HuH-7 (cell line): ENCODE data around the gene DDAH1.

Experiments used
- DNase-seq: peaks from one replicate; pipeline ENCODE4 v3.0.0; 2011; ENCODE audit warnings: low spot score

The DDAH1 gene

DNA sequence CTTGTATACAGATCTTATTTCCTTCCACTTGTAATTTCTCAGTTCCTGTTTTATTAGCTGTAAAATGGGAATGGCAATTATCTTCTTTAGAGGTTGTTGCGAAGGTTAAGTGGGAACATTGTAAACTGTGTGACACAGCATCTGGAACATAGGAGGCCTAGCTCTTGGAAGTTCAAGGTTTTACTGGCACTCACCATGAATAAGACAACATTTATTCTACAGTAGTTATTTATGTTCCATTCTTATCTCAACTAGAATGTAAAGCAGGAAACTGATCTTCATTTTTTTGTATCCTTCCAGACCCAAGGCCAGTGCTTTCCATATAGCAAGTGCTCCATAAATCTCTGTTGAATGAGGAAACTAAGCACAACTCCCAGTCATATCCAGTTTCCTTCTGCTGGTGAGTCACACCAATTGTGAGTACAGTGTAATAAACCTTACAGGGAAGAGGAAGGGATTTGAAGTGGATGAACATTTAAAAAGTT is 189.9 kb downstream of the DDAH1 start:
- DNase-seq = no peak

DNA sequence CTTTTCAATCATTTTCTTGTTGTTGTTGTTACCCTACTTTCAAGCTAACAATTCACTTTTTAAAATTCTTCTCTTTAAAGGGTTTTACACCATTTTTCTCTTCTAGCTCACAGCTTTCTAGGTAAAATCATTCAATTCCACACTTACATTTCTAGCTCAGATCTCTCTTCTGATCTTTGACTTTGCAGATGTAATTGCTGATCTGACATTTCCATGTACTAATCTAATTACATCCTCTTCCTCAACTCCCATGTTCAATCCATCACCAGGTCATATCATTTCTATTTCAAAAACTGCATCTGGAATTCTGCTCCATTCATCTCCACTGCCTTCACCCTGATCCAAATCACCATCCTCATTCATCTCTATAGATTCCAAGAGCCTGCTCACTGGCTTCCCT is 191.6 kb downstream of the DDAH1 start:
- no peak for DNase-seq

DNA sequence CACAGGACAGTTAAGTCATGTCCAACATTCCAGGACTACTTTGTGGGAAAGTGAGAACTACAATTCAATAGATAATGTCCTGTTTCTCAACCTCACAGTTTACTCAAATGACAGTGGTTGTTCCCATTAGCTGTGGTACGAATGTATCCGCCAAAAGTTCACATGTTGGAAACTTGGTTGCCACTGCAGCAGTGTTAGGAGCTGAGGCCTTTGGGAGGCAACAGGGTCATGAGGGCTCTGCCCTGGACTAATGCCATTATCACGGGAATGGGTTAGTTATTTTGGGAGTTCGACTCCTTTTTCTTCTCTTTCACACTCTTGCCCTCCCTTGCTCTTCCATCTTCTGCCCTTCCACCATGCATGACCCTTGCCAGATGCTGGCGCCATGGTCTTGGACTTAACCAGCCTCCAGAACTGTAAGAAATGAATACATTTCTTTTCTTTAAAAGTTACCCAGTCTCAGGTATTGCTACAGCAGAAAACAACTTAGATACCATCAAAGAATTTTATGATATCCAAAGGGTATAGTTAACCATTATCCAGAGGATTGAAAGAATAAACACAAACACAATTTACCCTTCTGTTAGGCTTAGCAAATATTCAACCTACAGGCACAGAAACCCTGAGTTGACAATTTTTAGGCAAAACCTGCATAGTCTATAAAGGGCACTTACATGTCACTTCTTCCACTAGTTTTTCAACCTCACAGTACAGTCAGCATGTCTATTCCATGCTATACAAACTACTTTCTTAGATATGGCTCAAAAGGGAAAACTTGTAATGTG is 196.0 kb downstream of the DDAH1 start:
- no peak for DNase-seq
